GM18498 (cell line): Measurements from ENCODE around the gene SEPTIN5.
"Not testable (repeated sequence)": the region's sequence is repeated elsewhere in the genome, so short reads cannot be mapped to it uniquely, and the experiment has no call there.

ENCODE experiments used
- ATAC-seq: cut with Tn5 transposase; IDR thresholded peaks from one replicate; pipeline ENCODE4 v1.9.1; 2021; ENCODE audit warnings: mild to moderate bottlenecking, moderate library complexity; ENCODE audit not compliant: unreplicated experiment

SEPTIN5 gene

GRCh38 chr22:19720150-19720827 is 6.0 kb downstream of the SEPTIN5 start:
- ATAC-seq, result no peak

GRCh38 chr22:19720999-19721329 is 6.7 kb downstream of the SEPTIN5 start:
- ATAC-seq, result no peak

- no peak for ATAC-seq
Measured at GRCh38 chr22:19721330-19722177, 7.3 kb downstream of the SEPTIN5 start.

- no peak for ATAC-seq
Measured at GRCh38 chr22:19722178-19722981, 8.1 kb downstream of the SEPTIN5 start.

- ATAC-seq, result no peak
Measured at GRCh38 chr22:19722982-19723231, 8.6 kb downstream of the SEPTIN5 start.

GRCh38 chr22:19723232-19723982 is 9.1 kb downstream of the SEPTIN5 start, which contains the start of gene GP1BB:
TSS of gene GP1BB (plus strand) at chr22:19723539. CDS start at chr22:19723570, 31 bp downstream.
- no peak for ATAC-seq

GRCh38 chr22:19723983-19724827 is 9.9 kb downstream of the SEPTIN5 start:
- no peak for ATAC-seq

GRCh38 chr22:19724927-19725661 is 10.8 kb downstream of the SEPTIN5 start:
- ATAC-seq, result no peak

GRCh38 chr22:19726064-19726788 is 11.9 kb downstream of the SEPTIN5 start:
- ATAC-seq, result not testable (repeated sequence)

- no peak for ATAC-seq
Measured at GRCh38 chr22:19727310-19728150, 13.2 kb downstream of the SEPTIN5 start.

- ATAC-seq, result no peak
Measured at GRCh38 chr22:19728271-19728670, 14.0 kb downstream of the SEPTIN5 start.

- ATAC-seq, result no peak
Measured at GRCh38 chr22:19728836-19729235, 14.5 kb downstream of the SEPTIN5 start.

- no peak for ATAC-seq
Measured at GRCh38 chr22:19729507-19729906, 15.2 kb downstream of the SEPTIN5 start.

- no peak for ATAC-seq
Measured at GRCh38 chr22:19730198-19730597, 15.9 kb downstream of the SEPTIN5 start.

GRCh38 chr22:19730655-19731360 is 16.5 kb downstream of the SEPTIN5 start:
- peak; percentile 62 for ATAC-seq

GRCh38 chr22:19731361-19732135 is 17.2 kb downstream of the SEPTIN5 start:
- ATAC-seq, result no peak
